Mesendoderm (in vitro differentiated cells): ENCODE measurements around the gene CELSR2. TPM values are rescaled to one million over a fixed set of nuclear protein-coding genes. Genes with fewer than 3 reads are reported as not detected.

Experiments
- DNase-seq: peaks from one replicate; pipeline ENCODE4 v3.0.0; 2013
- H2AK5ac ChIP-seq: 2 replicates; pipeline ENCODE4 v1.6.1; 2013; ENCODE audit warnings: low read length, inconsistent platforms
- H2BK120ac ChIP-seq: 2 replicates; pipeline ENCODE4 v1.6.1; 2013; ENCODE audit warnings: low read depth, mild to moderate bottlenecking, low read length, moderate library complexity, mixed read lengths
- H2BK15ac ChIP-seq: replicated peaks from 2 replicates; pipeline ENCODE4 v1.6.1; 2013; ENCODE audit warnings: low read depth, mild to moderate bottlenecking, moderate library complexity
- H2BK5ac ChIP-seq: 2 replicates; pipeline ENCODE4 v1.6.1; 2013; ENCODE audit warnings: low read length, inconsistent platforms
- H3K18ac ChIP-seq: 2 replicates; pipeline ENCODE4 v1.6.1; 2013; ENCODE audit warnings: mild to moderate bottlenecking, low read length, mixed read lengths
- H3K23ac ChIP-seq: one replicate; pipeline ENCODE4 v1.6.1; 2013; ENCODE audit warnings: low read length
- H3K27ac ChIP-seq: 2 replicates; pipeline ENCODE4 v1.5.1; 2013; ENCODE audit warnings: low read depth, mild to moderate bottlenecking, inconsistent platforms, low read length, moderate library complexity
- H3K27me3 ChIP-seq: 2 replicates; pipeline ENCODE4 v1.6.1; 2013; ENCODE audit warnings: low read length, control low read depth, mild to moderate bottlenecking, inconsistent platforms; ENCODE audit not compliant: insufficient read depth, poor library complexity
- H3K36me3 ChIP-seq: 2 replicates; pipeline ENCODE4 v1.6.1; 2013; ENCODE audit warnings: low read length, inconsistent platforms; ENCODE audit not compliant: control insufficient read depth, insufficient read depth
- H3K4ac ChIP-seq: one replicate; pipeline ENCODE4 v1.6.1; 2013; ENCODE audit warnings: low read depth, mild to moderate bottlenecking, low read length, moderate library complexity
- H3K4me1 ChIP-seq: 2 replicates; pipeline ENCODE4 v1.6.1; 2013; ENCODE audit warnings: low read depth, low read length, inconsistent platforms; ENCODE audit not compliant: control insufficient read depth
- H3K4me2 ChIP-seq: 2 replicates; pipeline ENCODE4 v1.6.1; 2013; ENCODE audit warnings: low read length
- H3K4me3 ChIP-seq: 2 replicates; pipeline ENCODE4 v1.5.1; 2013; ENCODE audit warnings: mild to moderate bottlenecking, low read length
- H3K56ac ChIP-seq: one replicate; pipeline ENCODE4 v1.6.1; 2013; ENCODE audit warnings: low read length
- H3K79me1 ChIP-seq: 2 replicates; pipeline ENCODE4 v1.6.1; 2013; ENCODE audit warnings: low read length, inconsistent platforms
- H3K79me2 ChIP-seq: 2 replicates; pipeline ENCODE4 v1.6.1; 2013; ENCODE audit warnings: mild to moderate bottlenecking, low read length; ENCODE audit not compliant: control insufficient read depth, insufficient read depth
- H3K9ac ChIP-seq: 2 replicates; pipeline ENCODE4 v1.6.1; 2013; ENCODE audit warnings: low read length, inconsistent platforms
- H4K5ac ChIP-seq: one replicate; pipeline ENCODE4 v1.6.1; 2013; ENCODE audit warnings: low read length
- H4K8ac ChIP-seq: one replicate; pipeline ENCODE4 v1.6.1; 2013; ENCODE audit warnings: low read depth, mild to moderate bottlenecking, control low read depth, low read length, moderate library complexity
- WGBS: extraction: QIAGEN DNeasy Blood & Tissue Kit; methylation state at CpG from one replicate; pipeline ENCODE4 v1.1.7; 2013; ENCODE audit warnings: low lambda C conversion rate, missing lambda C conversion rate; ENCODE audit not compliant: insufficient coverage; ENCODE audit errors: extremely low coverage; 5-methylcytosine and 5-hydroxymethylcytosine counted together
- polyA plus RNA-seq, 2 experiments: library from polyadenylated mRNA; stranded (reverse); fragments of 200-250 nt; gene quantifications; one replicate each; pipeline ENCODE4 v1.2.3, GENCODE V29; 2013

Gene CELSR2, protein sequence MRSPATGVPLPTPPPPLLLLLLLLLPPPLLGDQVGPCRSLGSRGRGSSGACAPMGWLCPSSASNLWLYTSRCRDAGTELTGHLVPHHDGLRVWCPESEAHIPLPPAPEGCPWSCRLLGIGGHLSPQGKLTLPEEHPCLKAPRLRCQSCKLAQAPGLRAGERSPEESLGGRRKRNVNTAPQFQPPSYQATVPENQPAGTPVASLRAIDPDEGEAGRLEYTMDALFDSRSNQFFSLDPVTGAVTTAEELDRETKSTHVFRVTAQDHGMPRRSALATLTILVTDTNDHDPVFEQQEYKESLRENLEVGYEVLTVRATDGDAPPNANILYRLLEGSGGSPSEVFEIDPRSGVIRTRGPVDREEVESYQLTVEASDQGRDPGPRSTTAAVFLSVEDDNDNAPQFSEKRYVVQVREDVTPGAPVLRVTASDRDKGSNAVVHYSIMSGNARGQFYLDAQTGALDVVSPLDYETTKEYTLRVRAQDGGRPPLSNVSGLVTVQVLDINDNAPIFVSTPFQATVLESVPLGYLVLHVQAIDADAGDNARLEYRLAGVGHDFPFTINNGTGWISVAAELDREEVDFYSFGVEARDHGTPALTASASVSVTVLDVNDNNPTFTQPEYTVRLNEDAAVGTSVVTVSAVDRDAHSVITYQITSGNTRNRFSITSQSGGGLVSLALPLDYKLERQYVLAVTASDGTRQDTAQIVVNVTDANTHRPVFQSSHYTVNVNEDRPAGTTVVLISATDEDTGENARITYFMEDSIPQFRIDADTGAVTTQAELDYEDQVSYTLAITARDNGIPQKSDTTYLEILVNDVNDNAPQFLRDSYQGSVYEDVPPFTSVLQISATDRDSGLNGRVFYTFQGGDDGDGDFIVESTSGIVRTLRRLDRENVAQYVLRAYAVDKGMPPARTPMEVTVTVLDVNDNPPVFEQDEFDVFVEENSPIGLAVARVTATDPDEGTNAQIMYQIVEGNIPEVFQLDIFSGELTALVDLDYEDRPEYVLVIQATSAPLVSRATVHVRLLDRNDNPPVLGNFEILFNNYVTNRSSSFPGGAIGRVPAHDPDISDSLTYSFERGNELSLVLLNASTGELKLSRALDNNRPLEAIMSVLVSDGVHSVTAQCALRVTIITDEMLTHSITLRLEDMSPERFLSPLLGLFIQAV (N-terminal part only)
- 2.9 TPM for polyA plus RNA-seq (2013, experiment 1 of 2)
- 2.9 TPM for polyA plus RNA-seq (2013, experiment 2 of 2)

DNA sequence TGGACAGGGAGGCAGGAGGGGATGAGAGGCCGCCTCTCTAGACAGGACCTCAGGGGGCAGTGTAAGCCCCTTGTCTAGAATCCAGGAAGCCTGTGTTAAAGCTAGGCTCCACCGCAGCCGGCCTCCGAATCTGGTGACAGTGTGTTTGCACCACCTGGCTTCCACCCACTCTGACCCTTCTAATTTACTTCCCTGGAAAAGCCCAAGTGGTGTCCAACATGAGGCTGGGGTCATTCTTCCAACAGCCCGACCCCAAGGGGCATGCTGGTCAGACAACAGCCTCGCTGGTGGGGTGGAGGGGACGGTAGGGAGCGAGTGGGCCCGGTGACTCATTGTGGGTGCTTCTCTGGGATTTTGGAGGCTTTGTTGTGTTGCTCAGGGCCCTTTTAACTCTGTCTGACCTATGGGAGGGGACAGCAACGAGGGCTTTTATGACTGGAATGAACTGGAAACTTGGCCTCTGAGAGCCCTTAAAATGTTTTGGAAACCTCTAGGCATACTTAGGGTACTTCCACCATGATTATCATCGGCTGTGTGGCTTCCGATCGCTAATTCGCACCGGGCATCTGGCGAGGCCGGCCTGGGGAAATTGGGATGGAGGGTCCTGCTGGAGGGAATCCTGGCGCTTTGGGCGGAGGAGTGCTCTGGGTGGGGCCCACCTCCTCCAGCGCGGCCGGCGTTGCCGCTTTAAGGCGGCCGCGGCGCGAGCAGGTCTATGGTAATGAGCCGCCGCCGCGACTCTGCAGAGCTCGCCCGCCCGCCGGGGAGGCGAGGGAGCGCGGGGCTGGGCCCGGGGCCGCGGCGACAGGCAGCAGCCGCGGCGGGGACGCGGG, at the start of gene CELSR2:
Gene CELSR2 (plus strand): TSS at position 743 of the 833 bp plus-strand sequence. CDS start 541 bp downstream, outside the sequence.
- H3K4me1 ChIP-seq, result peaks cover 3% of the 10 kb centered on the region
- WGBS, result no CpG with 5 or more reads among the region's 49 CpGs

DNA sequence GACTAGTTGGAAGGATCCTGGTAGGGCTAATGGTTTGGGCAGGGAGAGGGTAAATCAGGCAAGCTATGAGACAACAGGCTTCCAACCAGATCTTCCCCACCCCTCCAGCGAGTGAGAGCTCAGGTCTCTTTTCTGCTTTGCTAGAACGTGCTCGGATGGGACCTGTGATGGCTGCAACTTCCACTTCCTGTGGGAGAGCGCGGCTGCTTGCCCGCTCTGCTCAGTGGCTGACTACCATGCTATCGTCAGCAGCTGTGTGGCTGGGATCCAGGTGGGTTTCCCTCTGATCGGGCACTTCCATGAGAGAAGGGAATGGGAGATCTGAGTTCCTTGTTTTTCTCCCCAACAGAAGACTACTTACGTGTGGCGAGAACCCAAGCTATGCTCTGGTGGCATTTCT, 49.6 kb upstream of the CELSR2 start:
- Histone ChIP-seq H3K27ac (no peak overlapping the region), H3K27me3 (no peaks in the 10 kb centered on the region), H3K4me3 (no peak overlapping the region), H3K4ac (no peak overlapping the region), H4K5ac (no peak overlapping the region), H3K79me2 (no peaks in the 10 kb centered on the region), H3K4me2 (no peak overlapping the region), H3K23ac (no peak overlapping the region), H4K8ac (no peak overlapping the region), H3K79me1 (no peaks in the 10 kb centered on the region), H3K4me1 (peaks cover 2% of the 10 kb centered on the region), H2AK5ac (no peak overlapping the region), H2BK120ac (no peak overlapping the region), H3K18ac (no peak overlapping the region), H3K56ac (no peak overlapping the region), H2BK5ac (no peak overlapping the region), H3K9ac (no peak overlapping the region), H3K36me3 (no peaks in the 10 kb centered on the region), H2BK15ac (no peak overlapping the region)
- WGBS, result no CpG with 5 or more reads among the region's 10 CpGs
- DNase-seq, result no peak

More for the DNA sequence above, at the start of gene CELSR2:
- H2BK15ac ChIP-seq, result no peak within 1 kb of the TSS
- no peak within 1 kb of the TSS for H2AK5ac ChIP-seq
- H3K56ac ChIP-seq, result peak within 1 kb of the TSS; percentile 73
- H3K9ac ChIP-seq, result peak within 1 kb of the TSS; percentile 63
- H3K4me3 ChIP-seq, result peak within 1 kb of the TSS; percentile 41
- no peak within 1 kb of the TSS for H3K4ac ChIP-seq
- no peak within 1 kb of the TSS for H3K27ac ChIP-seq
- peak; percentile 90 for DNase-seq
- H4K8ac ChIP-seq, result no peak within 1 kb of the TSS
- H3K23ac ChIP-seq, result no peak within 1 kb of the TSS
- H3K27me3 ChIP-seq, result no peaks in the 10 kb centered on the region
- H2BK5ac ChIP-seq, result no peak within 1 kb of the TSS
- H3K79me2 ChIP-seq, result no peaks in the 10 kb centered on the region
- H3K18ac ChIP-seq, result peak within 1 kb of the TSS; percentile 42
- peak within 1 kb of the TSS; percentile 61 for H3K4me2 ChIP-seq
- H2BK120ac ChIP-seq, result no peak within 1 kb of the TSS
- no peaks in the 10 kb centered on the region for H3K79me1 ChIP-seq
- H3K36me3 ChIP-seq, result no peaks in the 10 kb centered on the region
- H4K5ac ChIP-seq, result no peak within 1 kb of the TSS

GRCh38 chr1:109201123-109201703, 48.1 kb upstream of the CELSR2 start:
- no peak overlapping the region for H2BK5ac ChIP-seq
- H3K4ac ChIP-seq, result no peak overlapping the region
- no peak overlapping the region for H3K56ac ChIP-seq
- H3K36me3 ChIP-seq, result no peaks in the 10 kb centered on the region
- no peaks in the 10 kb centered on the region for H3K79me1 ChIP-seq
- no peaks in the 10 kb centered on the region for H3K79me2 ChIP-seq
- no peak overlapping the region for H3K9ac ChIP-seq
- H2BK120ac ChIP-seq, result no peak overlapping the region
- no CpG with 5 or more reads among the region's 2 CpGs for WGBS
- H4K5ac ChIP-seq, result no peak overlapping the region
- H3K27me3 ChIP-seq, result no peaks in the 10 kb centered on the region
- no peak overlapping the region for H3K4me2 ChIP-seq
- H3K18ac ChIP-seq, result no peak overlapping the region
- peak; percentile 78 for DNase-seq
- no peak overlapping the region for H3K4me3 ChIP-seq
- no peak overlapping the region for H4K8ac ChIP-seq
- H2AK5ac ChIP-seq, result no peak overlapping the region
- H2BK15ac ChIP-seq, result no peak overlapping the region
- H3K27ac ChIP-seq, result no peak overlapping the region
- H3K4me1 ChIP-seq, result peaks cover 2% of the 10 kb centered on the region
- no peak overlapping the region for H3K23ac ChIP-seq

- Histone ChIP-seq H3K18ac (no peak overlapping the region), H3K79me2 (no peaks in the 10 kb centered on the region), H3K36me3 (no peaks in the 10 kb centered on the region), H3K27ac (no peak overlapping the region), H3K4me3 (no peak overlapping the region), H3K9ac (no peak overlapping the region), H3K4me2 (no peak overlapping the region), H4K8ac (no peak overlapping the region), H4K5ac (no peak overlapping the region), H2AK5ac (no peak overlapping the region), H2BK15ac (no peak overlapping the region), H3K4me1 (no peaks in the 10 kb centered on the region), H3K27me3 (no peaks in the 10 kb centered on the region), H2BK5ac (no peak overlapping the region), H3K56ac (no peak overlapping the region), H3K4ac (no peak overlapping the region), H3K23ac (no peak overlapping the region), H3K79me1 (no peaks in the 10 kb centered on the region), H2BK120ac (no peak overlapping the region)
- no CpG with 5 or more reads among the region's 5 CpGs for WGBS
- DNase-seq, result no peak
Observed at GRCh38 chr1:109204484-109204883, 44.9 kb upstream of the CELSR2 start.

GRCh38 chr1:109206339-109206738, 43.0 kb upstream of the CELSR2 start:
- no peak overlapping the region for H2AK5ac ChIP-seq
- no peak overlapping the region for H3K18ac ChIP-seq
- no peak overlapping the region for H3K4me3 ChIP-seq
- no peak overlapping the region for H3K27ac ChIP-seq
- no peak overlapping the region for H2BK15ac ChIP-seq
- no peaks in the 10 kb centered on the region for H3K27me3 ChIP-seq
- WGBS, result no CpG with 5 or more reads among the region's 2 CpGs
- no peak overlapping the region for H3K56ac ChIP-seq
- H3K36me3 ChIP-seq, result no peaks in the 10 kb centered on the region
- no peak overlapping the region for H2BK5ac ChIP-seq
- no peak for DNase-seq
- no peak overlapping the region for H3K4me2 ChIP-seq
- no peak overlapping the region for H2BK120ac ChIP-seq
- H3K79me1 ChIP-seq, result no peaks in the 10 kb centered on the region
- H3K79me2 ChIP-seq, result no peaks in the 10 kb centered on the region
- no peaks in the 10 kb centered on the region for H3K4me1 ChIP-seq
- no peak overlapping the region for H4K8ac ChIP-seq
- H4K5ac ChIP-seq, result no peak overlapping the region
- no peak overlapping the region for H3K4ac ChIP-seq
- H3K23ac ChIP-seq, result no peak overlapping the region
- H3K9ac ChIP-seq, result no peak overlapping the region
